ENCODE results near the gene LBHD2. TPM values are rescaled to one million over a fixed set of nuclear protein-coding genes. Genes with fewer than 3 reads are reported as not detected.

The LBHD2 gene
- total and polyA plus RNA-seq, 10 of the 15 experiments (the other 5 are each of a cell fraction or from before 2014, with no cell fraction given) = not detected

DNA sequence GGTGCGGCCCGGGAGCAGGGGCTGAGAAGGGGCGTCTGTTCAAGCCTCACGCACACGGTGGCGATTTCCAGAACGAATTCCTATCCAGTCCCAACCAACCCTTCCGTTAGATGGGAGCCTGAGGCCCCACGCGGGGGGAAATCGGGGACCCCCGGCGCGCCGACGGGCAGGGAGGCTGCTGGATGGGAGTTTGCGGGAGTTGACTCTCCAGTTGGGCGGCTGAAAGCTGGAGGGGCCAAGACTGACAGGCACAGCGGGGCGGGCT is 20.3 kb downstream of the LBHD2 start (continued):
- TF ChIP-seq, protein P1, sequence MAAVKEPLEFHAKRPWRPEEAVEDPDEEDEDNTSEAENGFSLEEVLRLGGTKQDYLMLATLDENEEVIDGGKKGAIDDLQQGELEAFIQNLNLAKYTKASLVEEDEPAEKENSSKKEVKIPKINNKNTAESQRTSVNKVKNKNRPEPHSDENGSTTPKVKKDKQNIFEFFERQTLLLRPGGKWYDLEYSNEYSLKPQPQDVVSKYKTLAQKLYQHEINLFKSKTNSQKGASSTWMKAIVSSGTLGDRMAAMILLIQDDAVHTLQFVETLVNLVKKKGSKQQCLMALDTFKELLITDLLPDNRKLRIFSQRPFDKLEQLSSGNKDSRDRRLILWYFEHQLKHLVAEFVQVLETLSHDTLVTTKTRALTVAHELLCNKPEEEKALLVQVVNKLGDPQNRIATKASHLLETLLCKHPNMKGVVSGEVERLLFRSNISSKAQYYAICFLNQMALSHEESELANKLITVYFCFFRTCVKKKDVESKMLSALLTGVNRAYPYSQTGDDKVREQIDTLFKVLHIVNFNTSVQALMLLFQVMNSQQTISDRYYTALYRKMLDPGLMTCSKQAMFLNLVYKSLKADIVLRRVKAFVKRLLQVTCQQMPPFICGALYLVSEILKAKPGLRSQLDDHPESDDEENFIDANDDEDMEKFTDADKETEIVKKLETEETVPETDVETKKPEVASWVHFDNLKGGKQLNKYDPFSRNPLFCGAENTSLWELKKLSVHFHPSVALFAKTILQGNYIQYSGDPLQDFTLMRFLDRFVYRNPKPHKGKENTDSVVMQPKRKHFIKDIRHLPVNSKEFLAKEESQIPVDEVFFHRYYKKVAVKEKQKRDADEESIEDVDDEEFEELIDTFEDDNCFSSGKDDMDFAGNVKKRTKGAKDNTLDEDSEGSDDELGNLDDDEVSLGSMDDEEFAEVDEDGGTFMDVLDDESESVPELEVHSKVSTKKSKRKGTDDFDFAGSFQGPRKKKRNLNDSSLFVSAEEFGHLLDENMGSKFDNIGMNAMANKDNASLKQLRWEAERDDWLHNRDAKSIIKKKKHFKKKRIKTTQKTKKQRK (IDR thresholded peaks at IDR 0.05; ENCODE audit: low read depth, low read length) = no peak
- TF ChIP-seq MEF2B (IDR thresholded peaks at IDR 0.05; ENCODE audit: partially characterized antibody, poor library complexity, severe bottlenecking) (no peak), EGR1 (IDR thresholded peaks at IDR 0.05; ENCODE audit: borderline replicate concordance in 1 of 2, low read depth in 2 of 2, low read length in 2 of 2) (no peak), ZBED1 (IDR thresholded peaks at IDR 0.05; ENCODE audit: borderline replicate concordance) (no peak)
- TF ChIP-seq, protein P2, sequence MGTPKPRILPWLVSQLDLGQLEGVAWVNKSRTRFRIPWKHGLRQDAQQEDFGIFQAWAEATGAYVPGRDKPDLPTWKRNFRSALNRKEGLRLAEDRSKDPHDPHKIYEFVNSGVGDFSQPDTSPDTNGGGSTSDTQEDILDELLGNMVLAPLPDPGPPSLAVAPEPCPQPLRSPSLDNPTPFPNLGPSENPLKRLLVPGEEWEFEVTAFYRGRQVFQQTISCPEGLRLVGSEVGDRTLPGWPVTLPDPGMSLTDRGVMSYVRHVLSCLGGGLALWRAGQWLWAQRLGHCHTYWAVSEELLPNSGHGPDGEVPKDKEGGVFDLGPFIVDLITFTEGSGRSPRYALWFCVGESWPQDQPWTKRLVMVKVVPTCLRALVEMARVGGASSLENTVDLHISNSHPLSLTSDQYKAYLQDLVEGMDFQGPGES (IDR thresholded peaks at IDR 0.05) = no peak

DNA sequence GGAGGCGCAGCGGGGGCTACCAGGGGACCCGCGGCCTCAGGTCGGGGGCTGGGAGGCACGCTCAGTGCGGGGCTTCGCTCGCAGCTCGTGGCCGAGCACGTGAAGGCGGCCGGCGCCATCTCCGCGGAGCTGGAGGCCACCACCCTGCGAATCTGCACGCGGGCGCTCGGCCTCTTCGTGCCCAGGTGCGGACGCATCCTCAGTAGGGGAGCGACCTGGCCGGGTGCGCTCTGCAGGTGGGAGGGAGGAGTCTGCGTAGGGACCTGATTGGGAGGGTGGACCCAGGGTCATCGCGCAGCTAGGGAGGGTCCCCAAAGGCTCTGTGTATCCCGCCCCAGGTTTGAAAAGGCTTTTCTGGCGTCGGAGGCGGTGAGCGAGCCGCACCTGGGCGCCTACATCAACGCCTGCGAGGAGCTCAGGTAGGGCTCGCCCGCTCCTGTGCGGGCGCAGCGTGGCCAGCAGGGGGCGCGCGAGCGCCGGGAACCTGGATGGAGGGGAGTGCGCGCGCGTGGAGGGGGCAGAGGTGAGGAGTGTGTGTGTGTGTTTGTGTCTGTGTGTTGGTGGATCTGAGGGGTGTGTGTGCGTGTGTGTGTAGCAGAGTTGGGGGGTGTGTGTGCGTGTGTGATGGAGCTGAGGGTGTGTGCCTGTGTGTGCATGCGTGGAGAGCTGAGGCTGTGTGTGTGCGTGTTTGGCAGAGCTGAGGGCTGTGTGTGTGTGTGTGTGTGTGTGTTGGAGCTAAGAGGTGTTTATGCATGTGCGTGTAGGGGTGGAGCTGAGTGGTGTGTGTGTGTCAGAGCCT is 20.8 kb downstream of the LBHD2 start:
- peak overlapping the region; percentile 55 for H3K4me2 ChIP-seq (ENCODE audit: control insufficient read depth, insufficient read depth)
- no peak overlapping the region for H3K9ac ChIP-seq (ENCODE audit: control insufficient read depth, insufficient read depth, low read length)
- TF ChIP-seq SIX5 (IDR thresholded peaks at IDR 0.05; ENCODE audit: low read depth, low read length, severe bottlenecking) (no peak), IKZF1 (conservative IDR thresholded peaks at IDR 0.05) (no peak; the same call in 1 of the 2 replicates), RELA (IDR thresholded peaks at IDR 0.05; ENCODE audit: borderline replicate concordance, partially characterized antibody) (no peak), SPI1 (IDR thresholded peaks at IDR 0.05; ENCODE audit: borderline replicate concordance, insufficient read depth, low read depth, low read length) (no peak), CHD4 (IDR thresholded peaks at IDR 0.05) (no peak), IRF4 (IDR thresholded peaks at IDR 0.05; ENCODE audit: low read depth, low read length) (no peak), HDAC6 (IDR thresholded peaks at IDR 0.05; ENCODE audit: unreplicated experiment) (no peak)
- TF ChIP-seq, protein P3, sequence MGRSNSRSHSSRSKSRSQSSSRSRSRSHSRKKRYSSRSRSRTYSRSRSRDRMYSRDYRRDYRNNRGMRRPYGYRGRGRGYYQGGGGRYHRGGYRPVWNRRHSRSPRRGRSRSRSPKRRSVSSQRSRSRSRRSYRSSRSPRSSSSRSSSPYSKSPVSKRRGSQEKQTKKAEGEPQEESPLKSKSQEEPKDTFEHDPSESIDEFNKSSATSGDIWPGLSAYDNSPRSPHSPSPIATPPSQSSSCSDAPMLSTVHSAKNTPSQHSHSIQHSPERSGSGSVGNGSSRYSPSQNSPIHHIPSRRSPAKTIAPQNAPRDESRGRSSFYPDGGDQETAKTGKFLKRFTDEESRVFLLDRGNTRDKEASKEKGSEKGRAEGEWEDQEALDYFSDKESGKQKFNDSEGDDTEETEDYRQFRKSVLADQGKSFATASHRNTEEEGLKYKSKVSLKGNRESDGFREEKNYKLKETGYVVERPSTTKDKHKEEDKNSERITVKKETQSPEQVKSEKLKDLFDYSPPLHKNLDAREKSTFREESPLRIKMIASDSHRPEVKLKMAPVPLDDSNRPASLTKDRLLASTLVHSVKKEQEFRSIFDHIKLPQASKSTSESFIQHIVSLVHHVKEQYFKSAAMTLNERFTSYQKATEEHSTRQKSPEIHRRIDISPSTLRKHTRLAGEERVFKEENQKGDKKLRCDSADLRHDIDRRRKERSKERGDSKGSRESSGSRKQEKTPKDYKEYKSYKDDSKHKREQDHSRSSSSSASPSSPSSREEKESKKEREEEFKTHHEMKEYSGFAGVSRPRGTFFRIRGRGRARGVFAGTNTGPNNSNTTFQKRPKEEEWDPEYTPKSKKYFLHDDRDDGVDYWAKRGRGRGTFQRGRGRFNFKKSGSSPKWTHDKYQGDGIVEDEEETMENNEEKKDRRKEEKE (IDR thresholded peaks at IDR 0.05) = no peak

More for the DNA sequence above, 20.8 kb downstream of the LBHD2 start:
- intact Hi-C loops (cut with micrococcal nuclease; ENCODE audit: unreplicated experiment) = loop anchor here (1.0 kb wide), 3 partner anchors 35 to 187 kb away; no protein-coding TSS in a partner anchor
- in situ Hi-C loops (cut with MboI) = loop anchor here (5.0 kb wide), 1 partner anchor 77 kb away; no protein-coding TSS in a partner anchor
- no peaks in the 10 kb centered on the region for H3K36me3 ChIP-seq (ENCODE audit: control insufficient read depth in 2 of 2, insufficient read depth in 2 of 2, low read length in 1 of 2)
- ChIA-PET POLR2A (interaction anchor here (0.5 to 1.7 kb wide), 9 partner anchors 8 to 166 kb away, joined by 3 to 7 read pairs (median 4); no protein-coding TSS in a partner anchor), CTCF (interaction anchor here (0.6 to 5.0 kb wide), 41 partner anchors 8 to 1109 kb away, joined by 3 to 202 read pairs (median 7); partner anchors contain the start of gene TNFAIP2), SMC1A (ENCODE audit: uncharacterized antibody, unreplicated experiment) (interaction anchor here (0.6 to 4.6 kb wide), 30 partner anchors 9 to 411 kb away, joined by 3 to 76 read pairs (median 6); no protein-coding TSS in a partner anchor), RAD21 (ENCODE audit: unreplicated experiment) (interaction anchor here (0.6 to 4.6 kb wide), 39 partner anchors 9 to 411 kb away, joined by 3 to 120 read pairs (median 4); partner anchors contain the start of genes EXOC3L4 and TNFAIP2)
- FAIRE-seq (peak; percentile 73), ATAC-seq (peak; percentile 83), DNase-seq (ENCODE audit: low read depth, low spot score) (no peak)
- peak overlapping the region; percentile 65 for H2AFZ ChIP-seq (ENCODE audit: control insufficient read depth, low read depth, low read length)
- no peaks in the 10 kb centered on the region for H3K9me3 ChIP-seq (replicated peaks; ENCODE audit: control insufficient read depth, insufficient read depth, low read length)
- BruUV-seq (replicated peaks) = no TSS peak
- peaks cover 5 to 11% of the 10 kb centered on the region in 2 experiments; a peak in 2 of 4 replicates for H3K27me3 ChIP-seq (replicated peaks in 1 of 2; ENCODE audit: control insufficient read depth in 2 of 2, insufficient read depth in 2 of 2, low read length in 1 of 2)
- WGBS (ENCODE audit: insufficient coverage, insufficient replicate concordance, low lambda C conversion rate, missing lambda C conversion rate) = 15% methylated on average over 57 of the region's 59 CpGs
- no peak overlapping the region for H3K4me3 ChIP-seq
- peaks cover 42% of the 10 kb centered on the region for H3K4me1 ChIP-seq (ENCODE audit: control insufficient read depth, insufficient read depth, low read length)
- no peaks in the 10 kb centered on the region for H3K79me2 ChIP-seq (ENCODE audit: control insufficient read depth, insufficient read depth, low read length)
- no peaks in the 10 kb centered on the region for H4K20me1 ChIP-seq (ENCODE audit: control insufficient read depth, insufficient read depth)
- no peak overlapping the region for H3K27ac ChIP-seq (ENCODE audit: control insufficient read depth, insufficient read depth)
